HEK293 (cell line): Measurements from ENCODE around the gene STEAP4.

Experiments
- MYNN ChIP-seq: fragments of 450-650 bp; formaldehyde crosslinking; IDR thresholded peaks from 2 replicates; pipeline ENCODE4 v1.5.1; 2016; ENCODE audit warnings: missing biosample characterization, missing genetic modification characterization, borderline replicate concordance
- ZBTB17 ChIP-seq: fragments of 450-650 bp; formaldehyde crosslinking; IDR thresholded peaks from 2 replicates; pipeline ENCODE4 v1.5.1; 2016; ENCODE audit warnings: missing biosample characterization, missing genetic modification characterization
- ZNF157 ChIP-seq: fragments of 450-650 bp; formaldehyde crosslinking; IDR thresholded peaks from 2 replicates; pipeline ENCODE4 v1.5.1; 2016; ENCODE audit warnings: missing biosample characterization, missing genetic modification characterization

- TF ChIP-seq ZNF157 (tag by site-specific recombination) (no peak), MYNN (no peak), ZBTB17 (no peak)
These were observed 4.8 kb downstream of the STEAP4 start for GRCh38 chr7:88301924-88302323.
